Fibroblast of skin of left biceps (primary cell): ENCODE measurements around the gene TEX44.

Source experiments
- DNase-seq, 2 experiments: peaks; one replicate each; pipeline ENCODE4 v3.0.0-alpha.2; 2013; ENCODE audit warnings: low read depth in 2 of 2

The TEX44 gene

DNA sequence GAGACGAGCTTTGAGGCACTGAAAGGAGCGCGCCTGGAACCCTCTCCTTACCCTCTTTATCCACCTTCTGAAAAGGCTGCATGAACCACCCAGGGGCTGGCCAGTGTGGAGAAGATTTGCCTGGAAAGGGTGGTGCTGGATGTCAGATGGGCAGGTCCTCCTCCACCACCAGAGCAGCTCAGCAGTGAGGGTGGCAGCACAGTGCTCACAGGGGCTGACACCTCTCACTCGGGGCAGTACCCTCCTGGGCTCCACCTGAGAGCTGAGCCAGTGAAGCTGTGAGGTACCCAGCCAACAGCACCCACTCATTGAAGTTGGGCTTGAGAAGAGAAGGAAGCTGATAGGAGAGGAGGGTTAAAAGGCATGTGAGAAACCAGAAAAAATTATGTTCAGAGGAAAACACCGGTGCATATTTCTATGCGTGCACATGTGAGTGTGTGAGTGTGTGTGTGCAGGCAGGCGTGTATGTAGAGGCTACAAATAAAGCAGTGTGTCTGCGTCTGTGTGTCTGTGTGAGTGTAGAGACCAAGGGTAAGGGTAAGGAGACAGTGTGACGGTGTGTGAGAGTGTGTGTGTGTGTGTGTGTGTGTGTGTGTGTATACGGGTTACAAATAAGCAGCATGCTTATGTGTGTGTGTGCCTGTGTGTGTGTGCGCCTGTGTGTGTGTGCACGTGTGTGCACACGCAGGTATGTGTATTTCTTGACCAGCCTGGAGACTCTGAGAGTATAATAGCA, 40.7 kb downstream of the TEX44 start:
- no peak for DNase-seq

DNA sequence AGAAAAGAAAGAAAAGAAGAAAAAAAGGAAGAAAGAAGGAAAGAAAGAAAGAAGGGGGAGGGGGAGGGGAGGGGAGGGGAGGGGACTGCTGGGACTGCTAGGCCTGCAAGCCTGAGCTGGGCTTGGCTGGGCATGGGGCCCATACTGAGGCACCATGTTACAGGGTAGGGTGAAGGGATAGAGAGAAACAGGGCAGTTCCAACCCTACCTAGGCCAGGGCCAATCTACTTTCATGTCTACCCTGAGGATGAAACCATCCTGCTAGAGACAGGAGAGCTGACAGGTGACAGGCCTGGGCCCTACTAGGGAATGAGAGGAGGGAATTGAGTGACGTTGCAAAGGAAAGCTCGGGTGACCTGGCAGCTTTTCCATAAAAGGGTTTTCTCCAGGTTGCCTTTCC, 41.7 kb downstream of the TEX44 start:
- no peak for DNase-seq

DNA sequence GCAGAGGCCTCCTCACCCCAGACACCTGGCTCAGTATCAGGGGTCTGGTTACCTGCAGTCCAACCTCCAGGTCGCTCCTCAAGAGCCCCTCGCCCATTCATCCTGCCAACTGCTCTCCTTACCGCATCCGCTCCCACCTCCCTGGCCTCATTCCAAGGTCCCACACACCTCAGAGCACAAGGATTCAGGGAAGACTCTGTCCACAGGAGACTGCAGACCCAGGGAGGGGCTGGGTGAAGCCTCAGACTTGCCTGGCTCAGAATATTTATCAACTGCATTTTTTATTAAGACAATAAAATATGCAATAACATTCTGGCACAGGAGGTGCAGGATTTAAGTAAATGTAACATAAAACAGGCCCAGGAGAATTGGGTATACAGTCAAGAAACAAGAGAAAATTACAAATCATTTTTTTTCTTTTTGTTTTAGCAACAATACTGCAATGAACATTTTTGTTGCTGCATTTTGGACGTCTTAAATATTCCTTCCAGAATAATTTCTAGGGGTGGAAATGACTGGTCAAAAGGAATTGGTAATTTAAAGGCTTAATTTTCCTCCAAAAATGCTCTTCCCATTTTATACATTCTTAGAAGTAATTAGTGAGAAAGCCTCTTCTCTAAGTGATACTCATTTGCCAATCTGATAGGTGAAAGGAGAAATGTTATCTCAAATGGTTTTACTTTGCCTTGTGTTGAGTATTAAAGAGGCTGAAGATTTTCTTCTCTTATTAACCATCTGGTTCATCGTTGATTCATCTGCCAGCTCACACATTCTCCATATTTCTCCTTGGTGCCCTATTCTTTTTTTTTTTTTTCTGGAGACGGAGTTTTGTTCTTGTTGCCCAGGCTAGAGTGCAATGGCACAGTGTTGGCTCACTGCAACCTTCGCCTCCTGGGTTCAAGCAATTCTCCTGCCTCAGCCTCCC, 42.5 kb downstream of the TEX44 start:
- no peak for DNase-seq

DNA sequence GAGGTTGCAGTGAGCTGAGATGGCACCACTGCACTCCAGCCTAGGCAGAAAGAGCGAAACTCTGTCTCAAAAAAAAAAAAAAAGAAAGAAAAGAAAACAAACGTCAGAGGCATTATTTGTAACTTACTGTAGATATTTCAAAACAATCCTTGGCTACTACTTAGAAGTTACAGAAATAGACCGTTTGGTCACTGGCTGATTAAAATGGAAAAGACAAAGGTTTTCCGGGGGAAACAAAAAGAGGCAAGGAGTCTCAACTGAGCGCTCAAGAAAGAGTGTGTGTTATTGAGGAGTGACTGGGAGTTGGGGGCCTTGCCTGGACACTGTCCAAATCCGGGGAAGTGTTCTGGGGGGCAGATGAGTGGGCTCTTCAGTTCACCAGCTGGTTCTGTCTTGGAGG, 47.6 kb downstream of the TEX44 start:
- DNase-seq, result no peak

DNA sequence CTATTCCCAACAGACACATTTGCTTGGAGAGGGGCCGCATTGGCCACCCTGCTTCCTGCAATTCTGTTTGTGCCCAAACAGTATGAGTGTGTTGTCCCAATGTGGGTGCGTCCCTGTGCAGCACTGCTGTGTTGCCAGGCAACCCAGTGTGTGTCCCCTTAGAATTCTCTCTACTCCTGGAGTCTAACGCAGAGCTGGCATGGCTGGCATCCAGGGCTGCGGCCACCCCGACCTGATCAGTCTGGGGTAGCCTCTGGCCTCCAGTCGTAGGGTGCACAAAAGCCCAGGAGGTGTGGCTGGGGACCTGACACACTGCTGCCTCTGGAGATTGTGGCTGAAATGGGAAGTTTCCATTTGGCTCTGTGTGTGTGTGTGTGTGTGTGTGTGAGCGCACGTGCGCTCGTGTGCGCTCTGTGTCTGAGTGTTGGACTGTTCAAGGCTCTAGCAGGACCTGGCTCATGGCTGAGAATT, 48.0 kb downstream of the TEX44 start:
- no peak for DNase-seq

DNA sequence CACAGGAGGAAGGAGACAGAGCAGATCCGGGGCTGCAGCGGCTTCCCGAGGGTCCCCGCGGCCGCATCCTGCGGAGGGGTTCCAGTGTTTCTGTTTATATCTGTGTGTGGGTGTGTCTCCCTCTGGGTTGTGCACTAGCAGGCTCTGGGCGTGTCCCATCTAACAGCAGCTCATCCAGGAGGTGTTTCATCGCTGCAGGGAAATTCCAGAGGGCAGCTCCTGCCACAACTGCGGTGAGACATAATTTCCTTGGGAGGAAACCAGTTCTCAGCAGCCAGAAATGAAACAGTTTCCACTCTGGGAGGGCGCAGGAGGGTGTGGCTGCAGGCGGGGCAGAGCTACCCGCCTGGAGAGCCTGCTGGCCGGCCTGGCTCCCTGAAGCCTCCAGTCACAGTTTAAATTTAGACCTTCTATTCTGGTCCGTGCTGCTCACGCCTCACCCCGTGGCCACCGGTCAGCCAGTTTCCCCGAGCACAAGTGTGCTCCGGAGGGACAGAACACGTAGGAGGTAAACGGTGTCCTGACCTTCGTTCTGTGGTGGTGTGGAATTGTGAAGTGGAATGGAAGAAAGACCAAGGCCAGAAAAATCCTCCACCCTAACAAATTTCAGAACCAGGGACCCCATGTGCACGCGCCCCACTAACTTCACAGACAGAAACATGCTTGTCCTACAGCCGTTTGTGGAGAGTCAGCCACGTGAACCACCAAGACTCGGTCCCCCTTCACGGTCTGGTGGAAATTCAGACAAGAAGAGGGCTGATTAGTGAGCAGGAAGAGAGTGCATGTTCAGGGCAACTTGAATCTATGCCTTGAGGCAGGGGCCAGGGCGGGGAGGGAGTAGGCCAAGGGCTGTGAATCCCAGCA, 50.2 kb downstream of the TEX44 start:
- DNase-seq, result peak in 1 of 2 experiments; percentile 41

DNA sequence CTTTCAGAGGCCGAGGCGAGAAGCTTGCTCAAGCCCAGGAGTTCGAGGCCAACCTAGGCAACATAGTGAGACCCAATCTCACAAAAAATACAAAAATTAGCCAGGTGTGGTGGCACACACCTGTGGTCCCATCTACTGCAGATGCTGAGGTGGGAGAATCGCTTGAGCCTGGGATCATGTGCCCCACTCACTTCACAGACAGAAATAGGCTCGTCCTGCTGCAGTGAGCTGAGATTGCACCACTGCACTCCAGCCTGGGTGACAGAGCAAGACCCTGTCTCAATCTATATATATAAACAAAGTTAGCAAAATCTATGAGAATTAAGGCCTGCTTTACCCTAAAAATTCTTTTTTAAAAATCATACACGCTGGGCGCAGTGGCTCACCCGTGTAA, 50.8 kb downstream of the TEX44 start:
- DNase-seq, result no peak
